ENCODE measurements around the gene PPFIBP1.
A peak's percentile ranks its signal among the peaks of the same experiment; 100 is the strongest.
"Not testable (repeated sequence)": the region's sequence is repeated elsewhere in the genome, so short reads cannot be mapped to it uniquely, and the experiment has no call there.

PPFIBP1 gene

DNA sequence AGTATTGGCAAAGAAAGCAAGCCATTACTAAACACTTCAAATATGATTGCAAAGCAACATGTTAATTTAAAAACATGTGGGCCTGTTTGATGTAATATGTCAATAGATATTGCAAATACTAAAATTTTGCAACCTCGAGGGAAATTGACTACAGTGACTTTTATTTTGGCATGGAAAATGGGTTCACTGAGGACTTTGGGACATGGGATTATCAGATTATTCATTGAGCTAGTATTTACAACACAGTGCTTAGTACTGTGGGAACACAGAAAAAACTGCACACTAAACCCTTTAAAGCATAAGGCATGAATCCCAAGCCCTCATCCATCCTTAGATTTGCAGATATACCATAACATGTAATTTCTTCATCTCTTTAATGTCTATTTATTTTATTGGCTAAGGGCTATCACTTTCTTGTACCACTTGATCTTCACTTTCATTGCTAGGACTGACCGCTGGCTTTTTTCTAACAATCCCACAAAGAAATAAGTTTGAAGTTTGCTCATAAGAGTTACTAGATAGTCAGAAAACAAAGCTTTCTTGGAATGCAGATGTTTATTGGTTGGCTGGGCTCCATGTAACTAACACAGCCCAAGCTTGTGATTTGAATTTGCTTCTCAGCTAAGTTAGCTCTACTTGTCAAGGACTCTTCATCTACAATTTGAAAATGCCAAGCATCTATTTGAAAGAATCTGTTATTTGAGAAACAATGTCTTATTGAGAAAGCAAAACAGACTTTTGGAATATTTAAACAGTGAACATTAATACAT lies 48.7 kb downstream of the PPFIBP1 start:
- DNase-seq = no peak

DNA sequence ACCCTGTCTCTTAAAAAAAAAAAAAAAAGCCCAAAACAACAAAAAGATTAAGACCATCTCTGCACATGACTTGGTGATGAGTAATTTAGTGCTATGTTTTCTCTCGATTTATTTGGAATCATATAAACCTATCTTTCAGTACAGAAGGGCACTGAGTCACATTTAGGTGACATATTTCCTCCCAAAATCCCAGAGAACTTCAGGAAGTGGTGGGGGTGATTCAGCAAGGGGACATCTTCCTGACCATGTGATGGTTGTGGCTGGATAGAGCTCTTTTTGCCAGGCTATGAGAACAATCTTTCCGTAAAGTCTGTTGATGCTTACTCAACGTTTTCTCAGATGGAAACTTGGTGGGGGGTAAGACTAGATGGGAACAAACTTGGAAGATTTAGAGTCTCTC lies 50.0 kb downstream of the PPFIBP1 start:
- no peak for DNase-seq

DNA sequence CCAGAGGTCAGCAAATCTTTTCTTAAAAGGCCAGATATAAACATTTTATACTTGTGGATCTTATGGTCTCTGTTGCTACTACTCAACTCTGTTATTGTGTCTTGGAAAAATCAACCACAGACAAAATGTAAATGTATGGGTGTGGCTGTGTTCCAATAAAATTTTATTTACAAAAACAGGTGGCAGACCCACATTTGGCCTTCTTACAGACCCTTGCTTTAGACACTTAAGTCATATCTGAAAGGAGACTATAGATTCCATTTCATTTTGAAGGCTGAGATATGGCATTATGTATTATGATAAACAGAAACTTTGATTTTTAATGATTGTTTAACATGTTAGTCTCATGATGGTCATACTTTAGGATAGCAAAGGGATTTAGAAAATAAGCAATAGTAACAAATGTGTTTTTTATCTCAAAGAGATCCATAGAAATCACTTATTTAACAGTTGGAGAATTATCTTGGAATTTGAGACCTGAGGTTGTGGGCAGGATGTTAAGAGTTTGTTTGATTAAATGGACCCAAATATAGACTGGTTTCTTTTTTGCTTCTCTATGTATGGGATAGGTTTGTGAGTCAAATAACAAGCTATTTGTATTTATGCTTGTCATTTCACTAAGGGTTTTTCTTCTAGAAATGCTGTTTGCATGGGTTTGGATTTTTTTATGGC lies 51.2 kb downstream of the PPFIBP1 start:
- DNase-seq = no peak

DNA sequence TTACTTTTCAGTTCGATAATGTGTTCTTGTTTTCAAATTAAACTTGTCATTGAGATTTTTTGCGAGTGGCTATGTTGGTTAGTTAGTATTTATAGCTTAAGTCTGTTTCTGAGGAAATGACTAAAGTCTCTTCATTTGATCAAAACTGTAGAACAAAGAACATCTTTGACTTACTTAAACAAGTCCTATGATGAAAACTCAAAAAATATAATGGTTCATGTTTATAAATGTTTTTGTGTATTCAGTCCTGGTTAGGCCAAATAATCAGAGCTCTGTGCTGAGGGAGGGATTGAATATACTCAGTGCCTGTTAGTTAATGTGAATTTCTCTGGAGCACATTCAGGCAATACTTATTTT lies 51.7 kb downstream of the PPFIBP1 start:
- DNase-seq = no peak

DNA sequence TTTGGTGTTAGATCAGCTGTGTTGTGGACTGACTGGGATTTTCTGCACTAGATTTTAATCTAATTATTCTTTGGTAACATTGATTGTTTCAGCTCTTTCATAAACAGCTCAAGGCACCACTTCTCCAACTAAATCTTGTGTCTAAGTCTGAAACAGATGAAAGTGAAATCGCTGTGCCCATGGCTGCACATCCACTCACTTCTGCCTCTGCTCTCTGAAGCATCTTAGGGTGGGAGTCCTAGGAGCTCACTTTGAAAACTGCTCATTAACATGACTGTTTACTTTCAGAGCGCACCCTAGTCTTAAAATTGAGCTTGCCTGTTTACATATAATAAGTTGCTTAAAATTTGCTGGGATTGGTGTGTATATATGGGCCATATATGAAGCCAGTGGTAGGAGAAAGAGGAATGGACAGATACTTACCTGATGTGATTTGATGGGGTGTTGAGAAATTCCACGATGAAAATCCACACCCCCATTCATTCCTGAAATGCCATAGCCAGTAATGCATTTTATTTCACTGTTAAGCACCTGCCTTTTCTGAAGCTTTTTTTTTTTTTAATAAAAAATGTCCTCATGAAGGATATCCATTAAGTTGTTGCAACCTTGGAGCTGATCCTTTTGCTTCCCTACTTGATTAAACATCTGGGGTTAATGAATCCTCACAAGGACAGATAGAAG lies 52.8 kb downstream of the PPFIBP1 start:
- no peak for DNase-seq

DNA sequence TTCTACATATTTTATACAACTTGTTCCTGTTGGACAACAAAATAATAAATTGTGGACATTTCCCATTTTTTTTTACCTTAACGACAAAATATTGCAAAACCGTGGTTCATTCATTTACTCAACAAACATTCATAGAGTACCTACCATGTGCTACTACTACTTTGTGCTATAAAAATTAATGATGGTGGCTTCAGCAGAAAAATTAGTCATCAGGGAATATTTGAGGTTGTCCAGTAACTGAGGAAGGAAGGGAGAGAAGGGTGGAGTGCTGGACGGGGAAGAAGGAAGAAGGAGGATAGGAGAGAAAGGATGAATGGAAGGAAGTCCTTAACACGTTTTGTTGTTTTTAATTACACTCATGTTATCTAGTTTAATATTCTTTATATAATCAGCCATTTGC lies 53.7 kb downstream of the PPFIBP1 start:
- no peak for DNase-seq

DNA sequence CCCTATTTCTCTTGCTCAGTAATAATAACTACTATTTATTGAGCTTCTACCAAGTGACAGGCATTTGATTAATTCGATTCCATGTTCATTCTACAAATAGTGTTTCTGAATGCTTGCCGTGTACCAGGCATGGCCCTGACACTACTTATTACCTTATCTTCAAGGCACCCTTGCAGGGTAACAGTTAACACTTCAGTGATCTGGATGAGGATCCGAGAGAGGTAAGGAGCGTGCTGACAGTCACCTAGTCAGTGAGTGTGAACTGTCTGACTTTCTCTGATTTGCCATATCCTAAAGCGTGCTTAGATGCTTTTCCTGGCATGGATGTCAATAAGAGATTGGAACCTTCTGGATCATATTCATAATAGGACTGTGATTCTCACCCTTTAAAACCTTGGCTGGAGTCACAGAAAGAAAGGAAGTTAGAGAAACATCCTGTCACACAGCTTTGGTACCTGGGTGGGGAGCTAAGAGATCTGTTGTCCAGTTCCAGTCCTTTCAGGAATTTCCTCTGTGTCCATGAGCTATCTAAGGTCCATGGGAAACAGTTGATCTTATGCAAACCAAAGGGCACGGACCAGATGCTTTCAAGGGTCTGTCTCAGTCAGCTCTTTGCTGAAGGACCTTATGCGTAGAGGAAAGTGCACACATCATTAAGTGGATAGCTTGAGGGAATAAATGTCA lies 54.8 kb downstream of the PPFIBP1 start:
- DNase-seq = no peak

DNA sequence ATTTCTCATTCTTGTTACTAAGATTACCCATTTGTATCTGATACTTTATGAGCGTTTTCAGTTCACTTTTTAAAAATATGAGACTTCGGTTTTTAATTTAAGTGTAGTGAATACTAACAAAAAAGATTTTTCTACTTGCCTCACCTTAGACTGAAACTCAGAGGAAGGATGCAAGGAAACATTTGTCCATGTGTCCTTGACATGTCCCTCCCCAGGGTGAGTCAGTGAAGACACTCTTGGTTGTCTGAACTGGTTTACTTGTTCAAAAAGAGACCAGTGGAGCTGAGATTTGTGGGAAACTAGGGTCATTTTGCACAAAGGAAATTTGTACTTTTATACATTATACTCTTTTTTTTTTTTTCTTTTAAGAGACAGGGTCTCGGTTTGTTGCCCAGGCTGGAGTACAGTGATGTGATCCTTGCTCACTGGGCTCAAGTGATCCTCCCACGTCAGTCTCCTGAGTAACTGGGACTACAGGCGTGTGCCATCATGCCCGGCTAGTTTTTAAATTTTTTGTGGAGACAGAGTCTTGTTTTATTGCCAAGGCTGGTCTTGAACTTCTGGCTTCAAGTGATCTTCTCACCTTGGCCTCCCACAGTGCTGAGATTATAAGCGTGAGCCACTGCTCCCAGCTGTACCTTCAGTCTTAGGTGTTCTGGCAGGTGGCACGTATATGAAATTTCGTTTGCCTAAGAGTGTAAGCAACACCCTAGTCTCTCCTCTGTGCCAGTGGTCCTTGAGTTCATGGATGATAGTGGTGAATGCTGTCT lies 56.7 kb downstream of the PPFIBP1 start:
- no peak for DNase-seq

DNA sequence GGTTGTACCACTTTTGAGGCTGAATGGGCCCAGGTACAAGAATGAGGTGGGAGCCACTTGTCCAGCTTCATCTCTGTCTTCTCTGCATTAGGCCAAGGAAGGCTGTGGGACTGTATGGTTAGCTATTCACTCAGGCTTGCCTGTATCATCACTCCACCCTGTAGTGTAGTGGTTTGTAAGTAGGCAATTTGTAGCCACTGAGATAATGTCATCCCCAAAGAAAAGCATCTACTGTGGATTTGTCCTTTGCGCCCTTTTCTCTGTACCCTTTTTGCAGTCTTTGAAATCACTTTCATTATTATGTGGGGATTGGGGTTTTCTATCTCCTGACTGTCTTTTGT lies 57.3 kb downstream of the PPFIBP1 start:
- not testable (repeated sequence) for DNase-seq

DNA sequence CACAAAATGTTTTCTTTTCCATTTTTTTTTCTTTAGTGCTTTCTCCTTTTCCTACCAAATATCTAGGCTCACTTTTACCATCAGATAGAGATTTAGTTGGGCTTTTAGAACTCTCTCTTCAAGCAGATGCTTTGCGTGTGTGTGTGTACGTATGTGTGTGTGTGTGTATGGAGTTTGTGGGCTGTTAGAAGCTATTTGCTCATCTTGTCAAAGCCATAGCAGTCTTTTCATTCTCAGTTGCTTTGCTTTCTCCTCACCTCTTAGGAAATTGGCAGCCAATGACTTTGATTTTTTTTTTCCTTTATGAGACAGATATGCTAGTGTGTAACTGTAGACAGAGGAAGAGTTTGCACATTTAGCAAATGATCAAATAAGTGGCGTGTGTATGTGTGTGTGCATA lies 57.8 kb downstream of the PPFIBP1 start:
- DNase-seq = not testable (repeated sequence)

DNA sequence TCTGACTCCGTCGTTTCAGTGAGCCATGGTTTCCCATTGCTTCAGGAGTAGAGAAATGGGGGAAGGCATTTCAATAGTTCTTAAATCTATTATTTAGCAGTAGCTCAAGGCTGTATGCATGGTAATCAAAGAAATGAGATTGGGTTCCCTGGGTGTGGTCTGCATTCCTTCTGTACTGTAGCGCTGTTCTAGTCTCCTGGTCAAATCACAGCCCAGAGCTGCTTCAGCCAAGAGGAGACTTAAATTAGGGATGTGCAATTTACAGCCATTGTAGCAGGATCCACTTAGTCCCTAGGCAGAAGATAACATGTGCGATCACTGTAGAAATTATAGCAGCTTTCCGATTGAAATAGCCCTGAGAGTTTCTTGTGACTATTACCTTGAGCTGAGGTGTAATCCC lies 58.4 kb downstream of the PPFIBP1 start:
- DNase-seq = not testable (repeated sequence)

DNA sequence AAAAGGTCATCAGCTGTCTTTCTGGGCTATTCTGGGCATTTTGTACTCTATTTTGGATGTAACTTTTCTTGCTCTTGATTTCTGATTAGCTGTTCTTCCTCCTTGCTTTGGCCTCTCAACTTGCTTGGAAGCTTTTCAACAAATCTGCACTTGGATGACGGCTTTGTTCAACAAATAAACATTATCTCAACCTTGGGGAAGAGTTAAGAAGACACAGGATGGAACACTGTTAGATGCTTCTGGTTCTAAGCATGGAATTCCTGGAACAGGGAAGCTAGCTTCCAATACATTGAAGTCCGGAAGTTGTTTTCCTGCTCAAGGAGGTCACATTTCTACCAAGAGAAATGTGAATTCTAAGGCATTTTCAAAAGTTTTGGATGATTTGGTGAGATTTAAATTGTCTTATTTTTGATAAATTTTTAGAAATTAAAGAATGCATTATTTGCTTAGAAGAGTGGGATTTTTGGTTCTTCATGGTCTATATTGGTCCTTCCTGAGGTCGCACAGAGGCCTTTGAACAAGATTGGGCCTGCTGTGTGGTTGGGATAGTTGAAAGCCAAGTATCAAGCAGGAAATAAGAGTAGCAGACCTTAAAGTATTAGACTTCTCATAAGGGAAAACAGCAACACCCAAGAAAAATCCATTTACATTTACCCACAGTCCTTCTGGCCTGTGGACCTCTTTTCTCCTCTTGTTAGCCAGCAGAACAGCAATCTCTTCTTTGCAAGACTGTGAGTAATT lies 59.2 kb downstream of the PPFIBP1 start:
- DNase-seq = no peak

DNA sequence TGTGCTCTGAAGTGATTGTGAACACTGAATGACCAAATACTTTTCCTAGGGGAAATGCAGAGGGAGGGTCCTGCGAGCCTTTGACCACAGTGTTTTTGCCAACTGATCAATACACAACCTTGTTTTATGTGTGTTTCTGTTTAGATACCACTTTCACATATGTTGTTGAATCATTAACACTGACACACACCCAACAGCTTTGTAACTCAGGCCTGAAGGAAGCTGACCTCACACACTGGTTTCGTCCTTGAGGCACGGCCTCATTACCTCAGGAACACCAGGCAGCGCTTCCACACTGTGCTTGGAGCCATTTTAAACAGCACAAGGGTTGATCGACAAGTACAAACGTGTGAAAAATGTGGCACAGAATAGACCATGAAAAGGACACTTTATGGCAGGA lies 60.0 kb downstream of the PPFIBP1 start:
- DNase-seq = no peak

DNA sequence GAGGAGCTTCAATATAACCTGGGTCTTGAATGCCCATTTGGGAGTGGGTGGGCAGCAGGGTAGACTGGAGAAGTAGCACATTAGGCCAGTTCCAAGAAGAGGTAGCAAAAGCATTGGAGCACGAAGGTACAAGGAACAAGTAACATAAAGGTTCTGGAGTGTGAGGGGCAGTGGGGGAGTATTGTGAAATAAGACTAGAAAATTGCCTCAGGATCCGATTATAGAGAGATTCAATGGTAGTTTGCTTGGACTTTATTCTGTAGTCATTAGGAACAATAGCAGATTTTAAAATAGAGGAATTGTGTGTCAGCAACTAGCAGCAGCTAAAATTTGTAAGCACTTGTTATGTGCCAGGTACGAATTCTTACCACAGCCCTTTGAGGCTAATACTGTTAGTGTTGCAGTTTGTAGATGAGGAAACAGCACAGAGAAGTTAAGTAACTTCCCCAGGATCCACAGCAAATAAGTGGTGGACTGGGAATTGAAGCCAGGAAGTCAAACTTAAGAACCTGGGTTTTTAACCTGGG lies 61.8 kb downstream of the PPFIBP1 start:
- peak; percentile 20 for DNase-seq

DNA sequence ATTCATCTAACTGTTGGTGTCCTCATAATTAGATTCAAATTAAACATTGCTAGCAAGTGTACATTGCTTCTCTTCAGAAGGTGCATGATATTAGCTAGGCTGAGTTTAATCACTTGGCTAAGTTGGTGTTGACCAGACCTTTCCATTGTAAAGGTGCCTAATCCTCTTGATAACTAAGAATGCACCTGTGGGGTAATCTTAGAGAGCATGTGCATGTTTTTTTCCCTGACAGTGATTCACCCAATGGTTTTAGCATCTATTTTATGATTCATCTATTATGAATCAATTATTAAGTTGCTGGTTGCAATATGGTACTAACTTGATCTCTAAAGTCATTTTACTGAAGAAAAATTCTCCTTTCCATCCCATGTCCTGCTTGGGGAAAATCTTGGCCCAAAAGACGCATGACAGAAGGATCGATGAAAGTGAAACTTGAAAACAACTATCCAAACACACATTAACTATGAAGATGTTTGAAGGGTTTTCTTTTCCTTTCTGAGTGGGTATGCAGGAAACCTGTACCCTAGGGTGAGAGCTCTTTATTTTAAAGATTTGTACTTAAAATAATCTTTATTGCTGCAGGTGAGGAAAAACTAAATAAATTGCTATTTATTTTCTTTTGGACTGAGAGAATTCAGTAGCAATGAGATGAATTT lies 64.2 kb downstream of the PPFIBP1 start:
- DNase-seq = not testable (repeated sequence)

DNA sequence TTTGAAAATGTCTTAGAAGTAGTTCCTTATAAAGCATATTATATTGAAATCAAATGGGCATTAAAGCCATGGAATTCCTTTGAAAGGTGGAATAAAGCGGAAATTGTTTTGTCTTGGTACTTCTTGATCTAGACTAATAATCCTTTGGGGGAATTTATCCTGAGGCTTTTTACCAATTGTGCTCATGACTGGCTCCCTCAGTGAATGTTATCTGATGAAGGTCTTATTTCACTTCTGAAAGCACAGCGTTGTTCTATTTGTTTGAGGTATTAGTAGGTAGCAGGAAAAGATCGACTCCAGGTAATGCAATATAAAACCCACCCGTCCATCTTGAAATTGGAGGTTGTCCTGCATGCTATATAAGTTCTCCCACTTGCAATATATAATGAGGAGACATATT lies 64.8 kb downstream of the PPFIBP1 start:
- no peak for DNase-seq

DNA sequence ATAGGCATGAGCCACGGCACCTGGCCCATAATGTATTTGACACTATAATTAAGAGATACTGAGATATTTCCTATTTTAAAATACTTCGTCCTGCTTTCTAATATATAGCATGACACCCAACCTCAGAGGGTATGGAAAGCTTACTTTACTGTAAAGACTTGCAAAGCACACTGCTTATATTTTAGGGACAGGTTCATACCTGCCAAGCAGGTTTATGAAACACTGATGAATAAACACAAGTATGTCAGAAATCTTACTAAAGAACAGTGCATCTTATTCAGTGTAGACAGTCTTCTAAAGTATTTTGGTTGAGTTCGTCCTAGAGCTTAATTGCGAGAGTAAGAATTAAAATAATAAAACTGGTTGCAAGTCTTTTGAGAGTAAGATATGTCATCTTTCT lies 65.4 kb downstream of the PPFIBP1 start:
- no peak for DNase-seq

DNA sequence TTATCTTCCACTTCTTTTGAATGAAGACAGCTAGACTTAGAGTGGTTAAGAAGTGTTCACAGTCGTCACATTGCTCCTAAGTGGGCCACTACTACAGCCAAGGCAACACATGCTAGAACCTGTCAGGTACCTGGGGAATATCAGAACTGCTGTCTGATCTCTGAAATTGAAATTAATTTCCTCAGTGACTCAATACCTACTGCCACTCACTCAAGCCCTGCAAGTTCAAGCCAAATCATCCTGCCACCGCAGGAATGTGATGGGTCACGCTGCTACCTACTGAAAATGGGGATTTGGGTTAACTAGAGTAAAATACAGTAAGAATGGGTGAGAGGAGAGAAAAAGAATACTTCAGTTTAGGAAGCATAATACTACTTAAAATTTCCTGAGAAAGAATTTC lies 67.7 kb downstream of the PPFIBP1 start:
- not testable (repeated sequence) for DNase-seq

DNA sequence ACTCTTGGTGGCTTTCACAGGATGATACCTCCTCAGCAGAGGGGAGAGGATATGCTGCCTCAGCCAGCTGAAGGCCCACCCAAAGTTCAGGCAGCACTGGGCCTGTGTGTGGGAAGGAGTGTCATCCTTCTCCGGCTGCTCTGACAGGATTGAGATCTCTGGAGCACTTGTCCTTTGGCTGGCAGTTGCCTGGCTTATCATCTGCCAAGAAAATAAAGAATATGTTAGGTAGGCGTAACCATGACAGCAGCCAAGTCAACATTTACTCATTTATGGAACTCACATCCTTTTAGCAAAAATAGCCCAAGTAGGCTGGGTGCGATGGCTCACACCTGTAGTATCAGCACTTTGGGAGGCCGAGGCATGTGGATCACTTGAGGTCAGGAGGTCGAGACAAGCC lies 68.5 kb downstream of the PPFIBP1 start:
- no peak for DNase-seq

DNA sequence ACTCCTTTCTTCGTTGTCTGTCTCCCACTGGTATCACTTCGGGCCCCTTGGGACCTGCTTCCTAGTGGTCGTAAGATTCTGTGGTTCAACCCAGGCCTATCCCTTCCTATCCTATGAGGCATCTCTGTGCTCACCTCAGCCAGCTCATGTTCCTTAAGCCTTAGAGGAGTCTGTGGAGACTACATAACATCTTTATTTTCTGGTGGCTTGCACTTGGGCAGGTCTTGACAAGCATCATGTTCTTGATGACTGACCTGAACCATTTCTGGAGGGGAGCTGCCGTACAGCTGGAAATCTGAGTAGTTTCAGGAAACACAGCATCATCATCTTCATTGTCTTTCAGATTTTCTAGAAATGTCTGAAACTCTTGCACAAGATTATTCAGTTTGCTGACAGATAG lies 69.3 kb downstream of the PPFIBP1 start:
- DNase-seq = no peak

DNA sequence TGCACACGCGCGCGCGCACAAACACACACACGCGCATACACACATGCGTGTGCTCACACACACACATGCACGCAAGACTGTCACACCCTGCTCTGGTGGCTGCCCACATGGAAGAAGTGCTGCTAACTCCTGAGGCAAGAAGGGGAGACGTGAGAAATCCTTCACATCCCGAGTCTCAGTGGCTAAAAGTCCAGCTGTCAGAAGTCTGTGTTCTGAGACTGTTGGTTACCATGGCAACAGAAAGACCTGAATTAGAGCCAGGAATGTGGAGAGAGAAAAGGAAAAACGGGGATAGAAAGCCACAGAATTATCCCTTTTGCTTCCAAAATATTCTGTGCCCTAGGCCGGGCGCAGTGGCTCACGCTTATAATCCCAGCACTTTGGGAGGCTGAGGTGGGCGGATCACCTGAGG lies 71.2 kb downstream of the PPFIBP1 start:
- peak; percentile 38 for DNase-seq
